GM06990 (cell line): ENCODE measurements around the gene CPSF7.
"Not testable (repeated sequence)": the region's sequence is repeated elsewhere in the genome, so short reads cannot be mapped to it uniquely, and the experiment has no call there.

ENCODE experiments used
- DNase-seq: peaks from one replicate; pipeline ENCODE4 v3.0.0-alpha.2; 2011; ENCODE audit not compliant: insufficient read length; ENCODE audit errors: extremely low read depth
- H3K27me3 ChIP-seq: replicated peaks from 2 replicates; pipeline ENCODE4 v1.6.0; 2011; ENCODE audit warnings: low read length; ENCODE audit not compliant: control insufficient read depth, insufficient read depth
- H3K36me3 ChIP-seq: 2 replicates; pipeline ENCODE4 v1.5.1; 2011; ENCODE audit warnings: low read length; ENCODE audit not compliant: control insufficient read depth, insufficient read depth
- H3K4me3 ChIP-seq: replicated peaks from 2 replicates; pipeline ENCODE4 v1.5.1; 2011; ENCODE audit warnings: low read depth, mild to moderate bottlenecking, control low read depth, low read length
- CTCF ChIP-seq: IDR thresholded peaks from 2 replicates; pipeline ENCODE4 v1.5.1; 2011; ENCODE audit warnings: low read length, control low read depth, mild to moderate bottlenecking, inconsistent platforms; ENCODE audit not compliant: insufficient read depth, poor library complexity, severe bottlenecking

The CPSF7 gene

GRCh38 chr11:61437496-61437895 is 7.7 kb upstream of the CPSF7 start:
- H3K4me3 ChIP-seq: no peak overlapping the region
- no peak for DNase-seq
- H3K27me3 ChIP-seq: no peaks in the 10 kb centered on the region
- TF ChIP-seq CTCF: no peak
- H3K36me3 ChIP-seq: peaks cover 23% of the 10 kb centered on the region

DNA sequence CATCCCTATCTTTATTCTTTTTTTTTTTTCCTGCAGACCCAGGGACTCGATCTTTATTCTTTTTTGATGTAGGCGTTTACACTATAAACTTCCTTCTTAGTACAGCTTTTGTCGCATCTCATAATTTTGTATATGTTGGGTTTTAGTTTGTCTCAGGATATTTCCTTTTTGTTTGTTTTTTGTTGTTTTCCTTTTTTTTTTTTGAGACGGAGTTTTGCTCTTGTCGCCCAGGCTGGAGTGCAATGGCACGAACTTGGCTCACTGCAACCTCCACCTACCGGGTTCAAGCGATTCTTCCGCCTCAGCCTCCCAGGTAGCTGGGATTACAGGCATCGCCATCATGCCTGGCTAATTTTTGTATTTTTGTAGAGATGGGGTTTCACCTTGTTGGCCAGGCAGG is 1.1 kb upstream of the CPSF7 start:
- peak overlapping the region; percentile 99 for H3K4me3 ChIP-seq
- H3K36me3 ChIP-seq: not testable (repeated sequence)

GRCh38 chr11:61429346-61429690 is 457 bp downstream of the CPSF7 start:
- Histone ChIP-seq H3K4me3 (peak overlapping the region; percentile 99), H3K27me3 (no peaks in the 10 kb centered on the region), H3K36me3 (peaks cover 8% of the 10 kb centered on the region)
- DNase-seq: peak; percentile 89
- TF ChIP-seq CTCF: peak; percentile 4

More for the DNA sequence above, 1.1 kb upstream of the CPSF7 start:
- H3K27me3 ChIP-seq, DNase-seq: not testable (repeated sequence)

- no peak for DNase-seq
- no peak for TF ChIP-seq CTCF
- Histone ChIP-seq H3K27me3 (no peaks in the 10 kb centered on the region), H3K36me3 (peaks cover 17% of the 10 kb centered on the region), H3K4me3 (no peak overlapping the region)
These were observed 4.2 kb downstream of the CPSF7 start for GRCh38 chr11:61425367-61426131.

GRCh38 chr11:61422226-61422625 is 7.5 kb downstream of the CPSF7 start:
- Histone ChIP-seq H3K36me3 (peaks cover 30% of the 10 kb centered on the region), H3K27me3 (no peaks in the 10 kb centered on the region), H3K4me3 (no peak overlapping the region)
- no peak for DNase-seq
- no peak for TF ChIP-seq CTCF

DNA sequence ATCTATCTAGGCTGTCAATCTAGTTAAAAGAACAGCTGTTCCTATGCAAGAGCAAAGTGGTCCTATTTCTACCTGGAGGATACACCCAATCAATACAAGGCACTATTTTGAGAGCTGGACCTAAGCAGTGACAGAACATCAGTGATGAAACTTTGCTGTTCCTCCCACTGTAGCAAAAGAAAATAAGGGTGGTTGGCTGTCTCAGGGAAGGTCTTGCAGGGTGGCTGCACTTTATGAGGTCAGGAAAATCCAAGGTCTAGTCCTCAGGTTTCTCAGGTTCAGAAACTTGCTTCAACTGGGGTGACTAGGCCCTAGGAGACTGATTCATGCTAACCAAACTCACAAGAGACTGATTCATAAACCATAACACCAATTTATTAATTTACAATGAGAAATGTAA is 11.6 kb downstream of the CPSF7 start:
- Histone ChIP-seq H3K27me3 (no peaks in the 10 kb centered on the region), H3K36me3 (peaks cover 38% of the 10 kb centered on the region), H3K4me3 (no peak overlapping the region)
- no peak for DNase-seq
- TF ChIP-seq CTCF: no peak
